ENCODE data around the gene TRIM42.

TRIM42 gene

GRCh38 chr3:140677764-140678163 lies at the start of gene TRIM42:
TSS of gene TRIM42 (plus strand) at chr3:140678064. CDS start at chr3:140678230, 166 bp downstream.
- DNase-seq = no peak

GRCh38 chr3:140628606-140629005 lies 49.3 kb upstream of the TRIM42 start:
- no peak for DNase-seq

- DNase-seq = no peak
Observed at GRCh38 chr3:140629357-140630137, 48.3 kb upstream of the TRIM42 start.

DNA sequence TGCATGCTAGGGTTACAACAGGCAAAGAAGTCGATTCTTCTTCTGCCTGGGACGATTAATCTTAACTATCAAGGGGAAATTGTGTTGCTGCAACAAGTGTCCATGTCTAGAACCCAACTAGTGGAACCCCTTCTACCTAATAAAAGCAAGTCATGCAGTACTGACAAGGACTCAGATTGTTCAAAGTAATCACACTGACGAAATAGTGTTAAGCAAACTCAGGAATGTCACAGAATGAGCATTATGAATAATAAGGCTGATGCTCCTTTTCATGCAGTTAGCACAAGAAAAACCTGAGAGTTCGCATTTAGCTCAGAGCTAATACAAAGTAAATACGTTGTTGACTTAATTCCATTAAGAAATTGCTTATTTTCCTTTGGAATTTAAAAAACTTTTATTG lies 47.5 kb upstream of the TRIM42 start:
- DNase-seq = no peak

DNA sequence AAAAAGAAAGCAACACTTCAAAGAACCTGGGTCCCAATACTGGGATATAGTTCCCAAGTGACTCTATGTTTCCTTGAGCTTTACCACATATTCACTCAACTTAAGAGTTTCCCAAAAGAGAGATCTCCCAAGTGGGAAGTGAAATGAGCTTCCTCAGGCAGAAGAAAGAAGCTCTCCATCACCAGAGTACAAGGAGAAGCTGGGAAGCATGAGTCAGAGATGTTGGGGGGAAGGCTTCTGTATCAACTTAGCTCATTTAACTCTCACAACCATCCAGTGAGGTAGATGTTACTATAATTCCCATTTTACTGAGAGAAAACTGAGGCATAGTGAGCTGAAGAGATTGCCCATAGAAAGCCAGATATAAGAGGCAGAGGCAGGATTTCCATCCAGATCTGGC lies 47.0 kb upstream of the TRIM42 start:
- DNase-seq = no peak

GRCh38 chr3:140635276-140635675 lies 42.6 kb upstream of the TRIM42 start:
- no peak for DNase-seq

DNA sequence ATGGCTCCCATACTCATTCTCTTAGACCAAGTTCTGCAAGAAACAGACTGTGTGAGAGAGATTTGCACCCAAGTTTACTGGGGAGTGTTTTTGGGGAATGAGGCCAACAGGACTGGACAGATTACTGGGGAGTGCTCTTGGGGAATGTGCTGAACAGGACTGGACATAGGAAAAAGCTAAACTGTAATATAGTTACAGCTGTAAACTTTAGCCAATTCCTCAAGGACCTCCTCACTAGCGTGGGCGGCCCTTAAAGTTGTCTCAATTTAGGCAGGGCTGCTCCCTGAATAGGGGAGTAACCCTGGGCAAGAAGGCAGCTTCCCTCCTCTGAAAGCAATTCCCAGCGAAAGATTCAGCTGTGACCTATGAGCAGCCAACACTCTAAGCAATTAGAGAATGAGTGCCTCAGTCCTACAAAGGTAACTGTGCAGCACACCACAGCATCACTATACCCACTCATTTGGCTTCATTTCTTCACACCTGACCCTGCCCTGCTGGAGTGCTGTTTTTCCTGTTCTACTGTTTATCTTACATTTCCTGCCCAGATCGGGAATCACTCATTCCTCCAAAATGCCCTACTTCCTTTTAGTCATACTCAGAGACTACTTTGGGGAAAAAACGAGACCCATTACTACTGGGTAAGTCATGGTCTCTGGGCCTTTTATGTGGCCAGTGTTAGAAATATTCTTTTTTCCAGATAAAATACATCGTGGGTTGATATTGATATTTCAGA lies 41.3 kb upstream of the TRIM42 start:
- DNase-seq = no peak

DNA sequence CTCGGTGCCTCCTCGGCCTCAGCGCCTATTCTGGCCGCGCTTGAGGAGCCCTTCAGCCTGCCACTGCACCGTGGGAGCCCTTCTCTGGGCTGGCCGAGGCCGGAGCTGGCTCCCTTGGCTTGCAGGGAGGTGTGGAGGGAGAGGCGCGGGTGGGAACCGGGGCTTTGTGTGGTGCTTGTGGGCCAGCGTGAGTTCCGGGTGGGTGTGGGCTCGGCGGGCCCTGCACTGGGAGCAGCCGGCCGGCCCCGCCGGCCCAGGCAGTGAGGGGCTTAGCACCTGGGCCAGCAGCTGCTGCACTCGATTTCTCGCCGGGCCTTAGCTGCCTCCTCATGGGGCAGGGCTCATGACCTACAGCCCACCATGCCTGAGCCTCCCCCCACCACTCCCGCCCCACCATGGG lies 26.6 kb upstream of the TRIM42 start:
- no peak for DNase-seq

GRCh38 chr3:140655678-140656077 lies 22.2 kb upstream of the TRIM42 start:
- no peak for DNase-seq

GRCh38 chr3:140664111-140664510 lies 13.8 kb upstream of the TRIM42 start:
- DNase-seq = no peak

DNA sequence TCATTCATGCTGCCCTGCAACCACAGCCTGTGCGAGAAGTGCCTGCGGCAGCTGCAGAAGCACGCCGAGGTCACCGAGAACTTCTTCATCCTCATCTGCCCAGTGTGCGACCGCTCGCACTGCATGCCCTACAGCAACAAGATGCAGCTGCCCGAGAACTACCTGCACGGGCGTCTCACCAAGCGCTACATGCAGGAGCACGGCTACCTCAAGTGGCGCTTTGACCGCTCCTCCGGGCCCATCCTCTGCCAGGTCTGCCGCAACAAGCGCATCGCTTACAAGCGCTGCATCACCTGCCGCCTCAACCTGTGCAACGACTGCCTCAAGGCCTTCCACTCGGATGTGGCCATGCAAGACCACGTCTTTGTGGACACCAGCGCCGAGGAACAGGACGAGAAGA lies 4.7 kb downstream of the TRIM42 start:
- no peak for DNase-seq

GRCh38 chr3:140686128-140686527 lies 8.3 kb downstream of the TRIM42 start:
- no peak for DNase-seq

DNA sequence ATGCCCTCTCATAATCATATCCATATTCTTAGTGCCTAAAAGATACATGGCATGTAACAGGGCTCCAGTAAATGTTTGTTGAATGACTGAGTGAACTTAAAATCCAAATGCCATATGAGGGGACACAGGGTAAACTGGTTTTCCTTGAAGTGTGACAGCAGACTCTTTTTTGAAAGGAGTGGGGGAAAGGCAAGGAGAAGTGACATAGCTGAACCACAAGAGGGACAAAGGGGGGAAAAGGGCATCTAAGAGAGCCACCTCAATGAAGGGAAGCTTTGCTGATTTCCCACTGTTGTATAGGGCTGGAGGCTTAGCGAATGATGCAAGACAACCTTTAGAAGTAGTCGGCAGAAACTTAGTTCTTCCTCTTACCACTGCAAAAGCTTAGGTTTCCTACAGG lies 9.1 kb downstream of the TRIM42 start:
- no peak for DNase-seq

GRCh38 chr3:140695361-140696061 lies 17.6 kb downstream of the TRIM42 start:
- DNase-seq = no peak

- no peak for DNase-seq
Observed at GRCh38 chr3:140699516-140700231, 21.8 kb downstream of the TRIM42 start.

- no peak for DNase-seq
Observed at GRCh38 chr3:140702281-140702680, 24.4 kb downstream of the TRIM42 start.

DNA sequence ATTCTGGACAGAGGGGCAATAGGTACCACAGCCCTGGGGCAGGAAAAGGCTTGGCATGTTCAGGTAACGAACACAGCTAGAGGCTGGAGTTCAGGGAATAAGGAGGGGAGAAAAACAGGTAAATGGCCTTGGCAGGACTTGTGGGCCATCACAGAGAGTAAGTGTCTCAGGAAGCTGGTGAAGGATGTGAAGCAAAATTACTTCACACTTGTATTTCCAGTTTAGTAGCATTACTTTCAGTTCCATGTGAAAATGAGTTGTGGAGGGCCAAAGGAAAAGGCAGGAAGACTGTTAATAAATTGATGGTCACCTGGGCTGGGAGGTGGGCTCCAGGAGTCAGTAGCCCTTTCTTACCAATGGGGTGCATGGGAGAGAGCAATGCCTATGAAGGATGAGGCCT lies 25.6 kb downstream of the TRIM42 start:
- DNase-seq = no peak

DNA sequence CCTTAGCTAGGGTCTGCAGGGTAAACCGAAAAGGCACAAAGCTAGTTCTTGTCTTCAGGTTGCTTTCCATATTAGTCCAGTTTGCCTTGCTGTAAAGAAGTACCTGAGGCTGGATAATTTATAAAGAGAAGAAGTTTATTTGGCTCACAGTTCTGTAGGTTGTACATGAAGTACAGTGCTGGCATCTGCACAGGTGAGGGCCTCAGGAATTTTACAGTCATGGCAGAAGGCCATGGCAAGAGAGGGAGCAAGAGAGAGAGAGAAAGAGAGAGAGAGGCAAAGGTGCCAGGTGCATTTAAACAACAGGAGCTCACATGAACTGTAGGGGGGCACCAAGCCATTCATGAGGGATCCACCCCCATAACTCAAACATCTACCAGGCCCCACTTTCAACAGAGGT lies 26.9 kb downstream of the TRIM42 start:
- DNase-seq = no peak

DNA sequence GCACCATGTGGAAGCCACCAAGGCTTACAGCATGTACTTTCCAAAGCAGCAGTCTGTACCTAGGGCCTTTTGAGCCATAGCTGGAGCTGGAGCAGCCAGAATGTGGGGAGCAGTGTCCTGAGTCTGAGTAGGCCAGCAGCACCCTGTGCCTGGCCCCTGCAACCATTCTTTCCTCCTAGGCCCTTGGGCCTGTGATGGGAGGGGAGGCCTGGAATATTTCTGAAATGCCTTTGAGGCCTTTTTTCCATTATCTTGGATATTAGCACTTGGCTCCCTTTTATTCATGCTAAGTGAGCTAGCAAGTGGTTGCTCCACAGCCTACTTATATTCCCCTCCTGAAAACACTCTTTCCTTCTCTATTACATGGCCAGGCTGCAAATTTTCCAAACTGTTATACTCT lies 28.1 kb downstream of the TRIM42 start:
- DNase-seq = no peak

- DNase-seq = no peak
Observed at GRCh38 chr3:140706360-140706759, 28.5 kb downstream of the TRIM42 start.

DNA sequence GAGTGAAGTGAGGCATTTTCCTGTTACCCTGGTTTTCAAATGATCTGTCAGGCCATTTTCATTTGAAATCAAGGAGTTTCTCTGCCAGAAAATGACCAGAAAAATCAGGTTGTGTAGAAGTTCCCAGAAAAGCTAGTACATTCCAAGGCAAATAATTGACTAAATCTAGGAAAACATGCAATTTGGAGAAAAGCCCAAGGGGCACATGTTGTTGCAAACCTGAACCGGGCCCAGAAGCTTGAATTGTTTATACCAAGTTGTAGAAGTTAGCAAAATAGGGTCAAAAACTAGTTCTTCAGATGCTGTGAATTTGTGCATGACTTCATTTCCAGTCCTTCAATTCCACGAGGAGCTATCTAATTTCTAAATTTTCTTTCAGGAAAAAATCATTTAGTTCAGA lies 31.0 kb downstream of the TRIM42 start:
- no peak for DNase-seq

- DNase-seq = no peak
Observed at GRCh38 chr3:140709751-140710150, 31.9 kb downstream of the TRIM42 start.

DNA sequence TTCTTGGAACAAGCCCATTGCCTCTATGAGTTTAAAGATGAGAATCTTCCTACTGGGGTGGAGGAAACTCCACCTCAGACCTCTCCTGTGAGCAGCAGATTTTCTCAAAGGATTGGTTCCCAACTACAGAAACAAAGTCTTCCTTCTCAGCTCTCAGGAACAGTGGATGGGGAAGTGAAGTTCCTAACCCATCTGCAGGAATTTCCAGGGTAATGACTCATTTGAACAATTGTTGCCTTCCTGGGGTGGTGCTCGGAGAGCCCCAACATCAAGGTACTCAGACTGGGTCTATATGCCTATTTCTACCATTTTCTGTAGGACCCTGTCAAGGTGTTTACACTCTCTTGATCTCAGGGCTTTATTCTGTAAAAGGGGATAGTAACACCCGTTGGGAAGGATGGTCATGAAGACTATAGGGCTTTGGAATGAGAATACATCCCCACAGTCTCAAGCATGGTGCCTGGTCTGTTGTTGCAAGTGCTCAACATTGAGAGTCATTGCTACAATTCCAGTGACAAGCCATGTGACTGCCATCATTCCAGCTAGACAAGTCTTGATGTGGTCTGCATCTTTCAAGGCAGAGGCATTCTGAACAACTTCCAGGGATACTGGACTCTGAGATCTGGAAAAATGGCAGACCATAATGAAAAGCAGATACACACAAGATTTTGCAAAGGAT lies 33.0 kb downstream of the TRIM42 start:
- no peak for DNase-seq

All from activated naive CD4-positive, alpha-beta T cell treated with Interleukin-2 at 50 U/mL for 16 hours (primary cell).